Activated CD8-positive, alpha-beta memory T cell treated with anti-CD3 and anti-CD28 coated beads, Interleukin-2, amount 10 ng/mL, durations not matched to agents 7 days and 5 days (primary cell): ENCODE results near the gene LZIC. TPM values are rescaled to one million over a fixed set of nuclear protein-coding genes. Genes with fewer than 3 reads are reported as not detected.

ENCODE experiments used
- ATAC-seq: fragments of 150-1000 bp; cut with Tn5 transposase; one replicate; pipeline ENCODE4 v1.10.0; 2021; ENCODE audit warnings: moderate library complexity
- CTCF ChIA-PET: fragments of 350-600 bp; sonication (Branson Sonifier 250); formaldehyde crosslinking; loops from one replicate; lab custom pipeline; 2021; ENCODE audit warnings: antibody characterized with exemption; lab: Charles Lee
- DNase-seq: peaks from one replicate; pipeline ENCODE4 v3.0.0-alpha.2; 2020
- H3K27ac Mint-ChIP-seq: one replicate; pipeline ENCODE4 v1.8.0; 2021; ENCODE audit warnings: mild to moderate bottlenecking, mixed read lengths
- H3K27me3 Mint-ChIP-seq: one replicate; pipeline ENCODE4 v1.8.0; 2021; ENCODE audit warnings: mixed read lengths
- H3K36me3 Mint-ChIP-seq: one replicate; pipeline ENCODE4 v1.8.0; 2021; ENCODE audit warnings: mild to moderate bottlenecking, mixed read lengths
- H3K4me1 Mint-ChIP-seq: one replicate; pipeline ENCODE4 v1.8.0; 2021; ENCODE audit warnings: mixed read lengths
- H3K4me3 Mint-ChIP-seq: one replicate; pipeline ENCODE4 v1.8.0; 2021; ENCODE audit warnings: mild to moderate bottlenecking, moderate library complexity, mixed read lengths
- H3K9me3 Mint-ChIP-seq: one replicate; pipeline ENCODE4 v1.8.0; 2022; ENCODE audit warnings: low read depth, mixed read lengths
- total RNA-seq, 2 experiments: library from RNA; stranded (reverse); gene quantifications; one replicate each; pipeline ENCODE4 v1.2.3, GENCODE V29; 2021

LZIC gene
- 10 to 100 TPM; 25.0 to 27.7 TPM for total RNA-seq

DNA sequence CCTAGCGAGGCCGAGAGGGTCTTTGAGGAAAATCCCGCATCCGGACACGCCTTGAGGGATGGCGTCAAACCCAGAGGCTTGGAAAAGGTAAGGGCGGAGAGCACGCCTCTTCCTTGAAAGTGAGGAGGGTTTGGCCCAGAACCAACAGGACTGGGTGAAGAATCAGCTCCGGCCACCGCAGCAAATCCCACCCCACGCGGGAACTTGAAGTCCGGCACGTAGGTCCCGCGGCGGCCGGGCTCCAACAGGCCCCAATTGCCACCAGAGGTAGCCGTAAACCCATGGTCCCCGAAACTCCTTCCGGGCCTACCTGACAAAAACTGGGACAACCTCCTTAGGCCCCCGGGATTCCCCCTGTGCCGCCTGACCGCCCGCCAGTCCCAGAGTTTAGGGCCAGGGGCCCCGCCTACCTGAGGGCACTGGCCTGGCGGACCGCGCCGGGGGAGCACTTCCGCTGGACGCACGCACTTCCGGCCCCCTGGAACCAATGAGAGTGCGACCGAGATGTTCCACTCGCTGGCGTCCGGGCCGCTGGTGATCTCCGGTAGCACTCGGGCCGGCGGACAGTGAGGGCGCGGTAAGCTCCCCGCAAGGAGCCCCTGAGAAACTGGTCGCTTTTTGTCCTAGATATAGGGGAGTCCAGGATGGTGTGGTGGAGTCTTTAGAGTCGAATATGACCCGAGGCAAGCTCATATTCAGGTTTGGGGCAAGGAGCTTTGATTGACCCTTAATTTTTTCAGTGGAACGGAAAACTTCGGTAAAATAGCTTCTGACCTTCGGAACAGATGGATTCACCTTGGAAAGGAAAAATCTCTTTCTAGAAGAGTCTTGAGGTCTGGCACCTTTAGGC, at the start of gene LZIC, which contains the start of gene NMNAT1:
LZIC (minus strand) TSS at position 453 of the 850 bp plus-strand sequence. CDS start 6,772 bp downstream, outside the sequence.
NMNAT1 (plus strand) TSS at position 537 of the 850 bp plus-strand sequence. CDS start 28,599 bp downstream, outside the sequence.
- H3K36me3 Mint-ChIP-seq = peaks cover 2% of the 10 kb centered on the region
- DNase-seq = peak; percentile 95
- peak within 1 kb of the TSS; percentile 97 for H3K27ac Mint-ChIP-seq
- peaks cover 23% of the 10 kb centered on the region for H3K4me1 Mint-ChIP-seq
- no peaks in the 10 kb centered on the region for H3K27me3 Mint-ChIP-seq
- H3K4me3 Mint-ChIP-seq = peak within 1 kb of the TSS; percentile 92
- CTCF ChIA-PET = interaction anchor here (0.5 to 2.6 kb wide), 17 partner anchors 8 to 487 kb away, joined by 3 to 10 read pairs (median 3); partner anchors contain the start of genes CENPS, KIF1B and UBE4B
- ATAC-seq = peak; percentile 99
- H3K9me3 Mint-ChIP-seq = no peaks in the 10 kb centered on the region

DNA sequence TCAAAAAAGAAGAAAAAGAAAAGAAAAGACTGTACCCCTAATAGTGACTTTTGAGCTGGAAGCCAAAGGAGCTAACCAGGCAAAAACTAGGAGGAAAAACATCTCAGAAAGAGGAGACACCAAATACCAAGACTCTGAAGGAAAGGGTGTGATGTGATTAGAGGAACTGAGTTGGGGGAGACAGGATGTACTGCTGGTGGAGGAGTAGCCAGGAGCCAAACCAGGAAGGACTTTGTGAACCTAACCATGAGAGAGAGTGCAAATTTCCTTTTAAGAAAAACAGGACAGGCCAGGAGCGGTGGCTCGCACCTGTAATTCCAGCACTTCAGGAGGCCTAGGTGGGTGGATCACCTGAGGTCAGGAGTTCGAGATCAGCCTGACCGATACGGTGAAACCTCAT, 49.7 kb upstream of the LZIC start:
- CTCF ChIA-PET = no interaction called here
- ATAC-seq = no peak
- H3K27ac Mint-ChIP-seq = no peak overlapping the region
- no peaks in the 10 kb centered on the region for H3K36me3 Mint-ChIP-seq
- no peaks in the 10 kb centered on the region for H3K9me3 Mint-ChIP-seq
- H3K4me3 Mint-ChIP-seq = no peak overlapping the region
- no peak for DNase-seq
- peaks cover 22% of the 10 kb centered on the region for H3K27me3 Mint-ChIP-seq
- H3K4me1 Mint-ChIP-seq = peaks cover 5% of the 10 kb centered on the region

DNA sequence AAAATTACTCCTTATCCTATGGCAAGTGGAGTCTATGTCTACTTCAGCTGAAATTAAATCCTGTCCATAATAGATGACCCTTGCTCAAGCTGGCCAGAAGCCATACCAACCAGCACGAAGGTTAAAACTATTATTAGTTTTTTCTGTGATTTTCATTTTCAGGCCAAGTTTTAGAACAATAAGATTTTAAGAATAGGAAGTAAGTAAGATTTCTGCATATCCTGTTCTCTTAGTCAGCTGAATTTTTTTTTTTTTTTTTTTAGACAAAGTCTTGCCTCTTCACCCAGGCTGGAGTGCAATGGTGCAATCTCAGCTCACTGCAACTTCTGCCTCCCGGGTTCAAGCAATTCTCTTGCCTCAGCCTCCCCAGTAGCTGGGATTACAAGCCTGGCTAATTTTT, 47.8 kb upstream of the LZIC start:
- Mint-ChIP-seq H3K36me3 (no peaks in the 10 kb centered on the region), H3K27me3 (peaks cover 11% of the 10 kb centered on the region), H3K4me3 (no peak overlapping the region), H3K27ac (no peak overlapping the region), H3K9me3 (no peaks in the 10 kb centered on the region), H3K4me1 (no peaks in the 10 kb centered on the region)
- DNase-seq = no peak
- no peak for ATAC-seq
- CTCF ChIA-PET = no interaction called here

DNA sequence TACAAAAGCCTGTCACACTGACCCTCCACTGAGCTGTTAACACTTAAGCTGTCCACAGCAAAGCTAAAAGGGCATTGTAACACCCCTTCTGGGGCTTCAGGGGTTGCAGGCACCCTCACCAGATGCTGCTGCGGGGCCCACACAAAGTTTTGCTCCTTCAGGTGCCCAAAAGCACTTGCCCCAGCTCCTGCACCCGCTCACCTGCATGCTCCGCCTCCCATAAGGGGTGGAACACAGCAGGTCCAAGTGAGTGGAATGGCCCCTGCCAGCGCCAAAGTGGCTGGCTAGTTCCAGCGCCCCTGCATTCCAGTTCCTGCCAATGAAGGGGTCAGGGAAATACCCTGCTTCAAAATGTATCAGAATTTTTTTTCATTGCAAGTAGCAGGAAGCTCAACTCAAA, 46.6 kb upstream of the LZIC start:
- Mint-ChIP-seq H3K4me1 (no peaks in the 10 kb centered on the region), H3K27me3 (peaks cover 8% of the 10 kb centered on the region), H3K4me3 (no peak overlapping the region), H3K27ac (no peak overlapping the region), H3K9me3 (no peaks in the 10 kb centered on the region), H3K36me3 (no peaks in the 10 kb centered on the region)
- no peak for DNase-seq
- CTCF ChIA-PET = interaction anchor here (1.7 kb wide), 1 partner anchor 115 kb away, joined by 4 read pairs; no protein-coding TSS in a partner anchor
- no peak for ATAC-seq

DNA sequence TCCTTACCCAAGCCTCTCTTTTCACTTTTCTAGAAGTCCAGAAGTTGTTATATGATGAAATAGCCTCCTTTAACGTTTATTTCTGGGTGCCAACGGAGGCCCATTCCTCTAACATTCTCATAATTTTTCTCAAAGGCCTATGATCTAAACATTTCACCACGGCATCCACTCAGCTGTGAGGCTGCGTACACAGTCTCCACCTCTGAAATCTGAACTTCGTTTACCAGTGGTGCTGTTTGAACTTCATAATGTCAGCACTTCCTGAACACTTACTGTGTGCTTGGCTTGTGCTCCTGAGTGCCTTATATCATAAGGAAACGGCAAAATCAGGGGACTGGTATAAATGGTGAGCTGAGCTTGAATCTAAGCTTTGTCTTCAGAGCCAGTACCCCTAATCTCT, 41.8 kb upstream of the LZIC start:
- H3K4me1 Mint-ChIP-seq = no peaks in the 10 kb centered on the region
- DNase-seq = no peak
- no peaks in the 10 kb centered on the region for H3K27me3 Mint-ChIP-seq
- no peak for ATAC-seq
- no peak overlapping the region for H3K4me3 Mint-ChIP-seq
- no peak overlapping the region for H3K27ac Mint-ChIP-seq
- CTCF ChIA-PET = no interaction called here
- no peaks in the 10 kb centered on the region for H3K9me3 Mint-ChIP-seq
- peaks cover 11% of the 10 kb centered on the region for H3K36me3 Mint-ChIP-seq

DNA sequence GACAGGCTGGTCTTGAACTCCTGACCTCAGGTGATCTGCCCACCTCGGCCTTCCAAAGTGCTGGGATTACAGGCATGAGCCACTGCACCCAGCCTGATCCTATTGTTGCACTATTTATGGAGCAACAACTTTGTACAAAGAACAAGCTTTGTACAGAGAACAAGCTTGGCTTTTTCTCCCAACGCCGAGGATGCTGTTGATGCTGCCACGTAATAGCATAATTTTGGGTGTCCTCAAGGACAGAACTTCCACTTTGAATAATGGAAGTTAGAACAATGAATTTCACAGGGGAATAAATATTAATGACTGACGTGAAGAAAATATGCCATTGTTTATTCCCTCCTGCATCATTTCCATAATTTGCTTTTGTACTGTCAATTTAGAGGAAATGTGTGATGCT, 41.1 kb upstream of the LZIC start:
- DNase-seq = no peak
- CTCF ChIA-PET = interaction anchor here (1.1 kb wide), 1 partner anchor 34 kb away, joined by 3 read pairs; no protein-coding TSS in a partner anchor
- no peak for ATAC-seq
- H3K4me1 Mint-ChIP-seq = no peaks in the 10 kb centered on the region
- H3K9me3 Mint-ChIP-seq = no peaks in the 10 kb centered on the region
- H3K27ac Mint-ChIP-seq = no peak overlapping the region
- no peak overlapping the region for H3K4me3 Mint-ChIP-seq
- no peaks in the 10 kb centered on the region for H3K27me3 Mint-ChIP-seq
- peaks cover 11% of the 10 kb centered on the region for H3K36me3 Mint-ChIP-seq

DNA sequence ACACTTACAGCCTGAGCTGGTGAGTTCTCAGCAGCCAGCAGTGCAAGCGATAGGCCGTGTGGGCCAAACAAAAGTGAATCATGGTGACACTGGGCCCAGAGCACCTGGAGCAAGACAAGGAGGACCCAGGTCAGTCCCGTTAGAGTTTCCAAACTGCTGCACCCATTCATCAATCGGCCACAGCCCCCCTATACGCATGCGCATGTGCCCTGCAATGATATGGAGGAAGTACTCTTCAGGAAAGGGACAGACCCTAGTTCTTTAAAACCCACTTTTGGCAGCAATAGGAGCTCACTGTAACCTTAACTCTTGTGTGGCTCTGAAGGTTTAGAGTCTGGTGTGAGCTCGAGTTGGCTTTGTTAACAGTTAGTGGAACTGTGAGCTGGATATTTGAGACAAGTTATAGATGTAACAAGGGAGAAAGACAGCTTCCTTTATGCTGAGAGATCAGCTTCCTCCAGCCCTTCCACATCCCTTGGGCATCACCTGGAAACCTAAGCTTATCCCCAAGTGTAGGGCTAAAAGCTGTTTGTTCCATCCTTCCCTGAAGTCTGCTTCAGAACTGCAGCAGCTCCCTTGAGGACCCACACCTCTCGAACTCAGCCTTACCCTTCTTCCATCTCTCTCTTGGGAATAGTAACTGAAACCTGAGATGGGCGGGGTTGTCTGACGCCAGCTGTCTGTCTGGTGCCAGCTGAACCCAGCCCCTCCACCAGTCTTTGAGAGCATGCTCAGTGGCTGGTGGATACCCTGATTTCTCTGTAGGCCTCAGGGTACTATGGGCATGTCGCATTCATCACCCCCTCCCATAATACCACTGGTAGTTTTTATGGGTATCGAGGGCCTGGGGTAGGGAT, 17.7 kb upstream of the LZIC start:
- CTCF ChIA-PET = interaction anchor here (2.3 kb wide), 1 partner anchor 10 kb away, joined by 18 read pairs; no protein-coding TSS in a partner anchor
- Mint-ChIP-seq H3K9me3 (no peaks in the 10 kb centered on the region), H3K27ac (no peak overlapping the region), H3K36me3 (no peaks in the 10 kb centered on the region), H3K4me3 (no peak overlapping the region), H3K27me3 (no peaks in the 10 kb centered on the region), H3K4me1 (no peaks in the 10 kb centered on the region)
- ATAC-seq = no peak
- no peak for DNase-seq

DNA sequence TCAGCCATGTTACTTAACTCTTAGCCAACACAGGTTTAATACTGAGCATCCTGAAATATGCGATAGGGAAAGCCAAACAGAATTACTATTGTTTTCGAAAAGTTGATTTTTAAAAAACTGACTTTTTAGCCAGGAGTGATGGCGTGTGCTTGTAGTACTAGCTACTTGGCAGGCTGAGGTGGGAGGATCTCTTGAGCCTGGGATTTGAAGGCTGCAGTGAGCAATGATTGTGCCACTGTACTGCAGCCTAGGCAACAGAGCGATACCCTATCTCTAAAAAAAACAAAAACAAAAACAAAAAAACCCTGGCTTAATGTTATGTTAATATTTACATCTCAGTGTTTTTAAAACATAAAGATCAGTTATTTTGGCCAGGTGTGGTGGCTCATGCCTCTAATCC, 16.8 kb upstream of the LZIC start:
- DNase-seq = no peak
- ATAC-seq = no peak
- no peak overlapping the region for H3K27ac Mint-ChIP-seq
- H3K9me3 Mint-ChIP-seq = no peaks in the 10 kb centered on the region
- CTCF ChIA-PET = interaction anchor here (0.7 to 2.3 kb wide), 2 partner anchors 10 to 887 kb away, joined by 4 to 18 read pairs; no protein-coding TSS in a partner anchor
- no peak overlapping the region for H3K4me3 Mint-ChIP-seq
- H3K36me3 Mint-ChIP-seq = no peaks in the 10 kb centered on the region
- H3K4me1 Mint-ChIP-seq = no peaks in the 10 kb centered on the region
- H3K27me3 Mint-ChIP-seq = no peaks in the 10 kb centered on the region

DNA sequence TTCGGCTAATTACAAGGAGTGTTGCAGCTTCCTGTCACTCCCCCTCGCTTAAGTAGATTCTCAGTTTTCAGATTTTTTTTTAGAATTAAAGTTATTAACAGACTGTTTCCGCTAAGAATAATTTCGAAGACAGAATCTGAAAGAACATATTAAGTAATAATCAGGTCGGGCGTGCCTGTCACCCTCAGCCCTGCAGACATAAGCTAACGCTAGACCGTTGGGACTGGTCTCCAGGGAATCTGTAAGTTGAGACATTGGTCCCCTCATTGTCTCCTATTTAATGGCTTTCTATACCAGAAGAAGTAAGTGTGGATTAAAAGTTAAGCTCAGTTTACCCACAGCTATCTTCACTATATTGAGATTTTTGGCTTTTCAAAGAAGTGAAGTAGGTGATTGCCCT, 14.5 kb upstream of the LZIC start:
- H3K27ac Mint-ChIP-seq = no peak overlapping the region
- CTCF ChIA-PET = interaction anchor here (1.1 kb wide), 1 partner anchor 8 kb away, joined by 3 read pairs; no protein-coding TSS in a partner anchor
- no peak for DNase-seq
- ATAC-seq = no peak
- no peaks in the 10 kb centered on the region for H3K36me3 Mint-ChIP-seq
- no peaks in the 10 kb centered on the region for H3K9me3 Mint-ChIP-seq
- no peak overlapping the region for H3K4me3 Mint-ChIP-seq
- no peaks in the 10 kb centered on the region for H3K27me3 Mint-ChIP-seq
- H3K4me1 Mint-ChIP-seq = no peaks in the 10 kb centered on the region

DNA sequence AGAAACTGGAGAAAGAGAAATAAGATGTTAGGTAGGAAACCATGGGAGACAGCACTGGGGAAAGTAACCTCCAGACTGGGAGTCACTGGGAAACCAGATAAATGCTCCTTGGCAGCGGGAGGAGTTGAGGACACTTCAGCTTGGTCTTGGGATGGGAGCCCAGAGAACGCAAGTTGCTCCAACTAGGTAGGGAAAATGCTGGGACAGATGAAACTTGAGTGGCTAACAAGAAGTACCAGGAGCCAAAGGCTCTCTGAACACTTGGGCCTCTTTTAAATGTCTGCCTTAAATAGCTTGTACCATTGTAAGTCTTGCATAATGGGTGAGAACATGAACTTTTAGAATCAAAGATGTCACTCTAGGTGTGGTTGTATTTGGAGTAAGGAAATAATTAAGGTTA, 3.1 kb upstream of the LZIC start:
- CTCF ChIA-PET = interaction anchor here (0.6 kb wide), 1 partner anchor 156 kb away, joined by 4 read pairs; no protein-coding TSS in a partner anchor
- H3K4me3 Mint-ChIP-seq = no peak overlapping the region
- H3K9me3 Mint-ChIP-seq = no peaks in the 10 kb centered on the region
- no peaks in the 10 kb centered on the region for H3K27me3 Mint-ChIP-seq
- H3K4me1 Mint-ChIP-seq = peaks cover 25% of the 10 kb centered on the region
- no peak overlapping the region for H3K27ac Mint-ChIP-seq
- DNase-seq (no peak), ATAC-seq (no peak)
- no peaks in the 10 kb centered on the region for H3K36me3 Mint-ChIP-seq

DNA sequence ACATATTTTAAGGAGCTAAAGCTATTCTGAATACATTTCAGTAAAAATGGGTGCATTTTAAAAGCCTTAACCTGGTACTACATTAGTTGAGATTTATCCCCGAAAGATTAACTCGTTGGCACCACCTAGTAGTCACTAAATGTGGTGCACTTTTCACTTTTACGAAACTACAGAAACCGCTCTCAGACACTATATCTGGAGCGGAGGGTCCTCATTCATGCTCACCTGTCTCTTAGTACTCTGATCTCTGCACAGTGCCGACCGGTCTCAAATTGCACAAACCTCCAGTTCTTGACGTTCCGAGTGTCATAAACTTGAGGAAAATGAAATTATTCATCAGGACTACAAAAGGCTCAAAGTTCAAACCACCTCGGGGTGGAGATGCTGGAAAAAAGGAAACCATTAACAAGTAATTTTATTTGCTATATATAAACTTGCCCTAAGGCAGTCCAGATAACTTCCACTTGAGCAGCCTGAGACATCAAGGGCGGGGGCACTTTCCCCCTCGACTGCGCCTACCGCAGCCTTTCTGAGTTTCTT, 722 bp downstream of the LZIC start:
- H3K4me3 Mint-ChIP-seq = peak overlapping the region; percentile 92
- no peaks in the 10 kb centered on the region for H3K9me3 Mint-ChIP-seq
- H3K27me3 Mint-ChIP-seq = no peaks in the 10 kb centered on the region
- CTCF ChIA-PET = interaction anchor here (0.6 to 2.9 kb wide), 18 partner anchors 8 to 488 kb away, joined by 3 to 19 read pairs (median 4); partner anchors contain the start of gene CENPS
- ATAC-seq (peak; percentile 34), DNase-seq (peak; percentile 53)
- peak overlapping the region; percentile 97 for H3K27ac Mint-ChIP-seq
- peaks cover 2% of the 10 kb centered on the region for H3K36me3 Mint-ChIP-seq
- H3K4me1 Mint-ChIP-seq = peaks cover 25% of the 10 kb centered on the region

DNA sequence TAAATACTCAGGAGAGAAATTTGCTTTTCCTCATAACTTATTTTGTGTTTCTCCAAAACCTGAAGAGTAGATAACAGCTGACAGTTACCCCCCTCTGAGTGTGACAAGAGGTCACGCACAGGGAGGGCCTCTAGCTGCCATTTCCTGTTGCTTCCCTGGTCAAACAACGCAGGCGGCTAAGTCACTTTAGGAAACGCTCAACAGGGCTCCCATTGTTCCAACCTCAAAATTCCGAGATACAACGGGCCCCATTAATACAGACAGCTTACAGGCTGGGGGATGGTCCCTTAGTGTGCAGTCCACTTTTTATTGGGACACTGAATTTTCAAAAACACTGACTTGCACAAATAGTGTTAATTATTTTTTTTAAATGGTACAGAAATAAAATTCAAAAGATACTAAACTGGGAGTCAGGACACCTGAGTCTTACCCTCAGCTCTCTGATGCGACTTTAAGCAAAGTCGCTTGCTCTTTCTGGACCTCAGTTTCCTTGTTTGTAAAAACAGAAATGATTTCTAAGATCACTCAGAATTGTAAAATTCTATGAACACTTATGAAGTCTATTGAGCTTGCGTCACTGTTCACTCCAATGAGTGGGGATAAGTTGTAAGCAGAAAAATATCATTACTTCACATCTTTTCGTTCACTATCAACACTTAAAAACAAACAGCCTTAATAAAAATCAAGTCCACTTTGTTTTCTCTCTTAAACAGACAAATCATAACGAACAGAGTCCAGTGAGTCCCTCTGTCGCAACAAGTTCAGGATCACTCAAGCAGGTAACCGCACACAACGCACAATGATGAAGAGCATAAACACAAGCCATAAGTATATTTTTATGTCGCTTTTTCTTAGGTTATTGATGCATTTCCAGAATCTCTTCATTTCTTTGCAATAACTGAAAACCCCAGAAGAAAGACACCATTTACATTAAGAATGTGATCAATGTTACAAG, 13.5 kb downstream of the LZIC start:
- Mint-ChIP-seq H3K27me3 (no peaks in the 10 kb centered on the region), H3K27ac (no peak overlapping the region), H3K9me3 (no peaks in the 10 kb centered on the region), H3K4me3 (no peak overlapping the region), H3K36me3 (peaks cover 15% of the 10 kb centered on the region), H3K4me1 (peaks cover 4% of the 10 kb centered on the region)
- DNase-seq (no peak), ATAC-seq (no peak)
- CTCF ChIA-PET = interaction anchor here (2.0 kb wide), 1 partner anchor 13 kb away, joined by 7 read pairs; the partner anchor contains the start of genes LZIC and NMNAT1
